ENCODE results near the gene RUFY1.

DNA sequence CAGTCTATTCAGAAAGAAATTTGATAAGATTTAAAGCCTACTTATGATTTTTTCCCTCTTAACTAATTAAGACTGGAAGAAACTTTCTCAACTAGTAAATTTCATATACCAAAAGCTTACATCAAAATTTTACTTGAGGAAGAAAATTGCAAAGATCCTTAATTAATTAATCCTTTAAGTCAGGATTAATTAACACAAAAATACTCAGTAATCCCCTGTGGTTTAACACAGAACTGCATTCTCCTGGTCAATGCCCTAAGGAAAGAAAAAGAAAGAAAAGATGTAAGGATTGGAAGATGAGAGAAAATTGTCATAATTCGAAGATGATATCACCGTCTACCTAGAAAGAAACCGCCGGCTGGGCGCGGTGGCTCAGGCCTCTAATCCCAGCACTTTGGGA, 17.3 kb upstream of the RUFY1 start:
- TF ChIP-seq, protein P1, sequence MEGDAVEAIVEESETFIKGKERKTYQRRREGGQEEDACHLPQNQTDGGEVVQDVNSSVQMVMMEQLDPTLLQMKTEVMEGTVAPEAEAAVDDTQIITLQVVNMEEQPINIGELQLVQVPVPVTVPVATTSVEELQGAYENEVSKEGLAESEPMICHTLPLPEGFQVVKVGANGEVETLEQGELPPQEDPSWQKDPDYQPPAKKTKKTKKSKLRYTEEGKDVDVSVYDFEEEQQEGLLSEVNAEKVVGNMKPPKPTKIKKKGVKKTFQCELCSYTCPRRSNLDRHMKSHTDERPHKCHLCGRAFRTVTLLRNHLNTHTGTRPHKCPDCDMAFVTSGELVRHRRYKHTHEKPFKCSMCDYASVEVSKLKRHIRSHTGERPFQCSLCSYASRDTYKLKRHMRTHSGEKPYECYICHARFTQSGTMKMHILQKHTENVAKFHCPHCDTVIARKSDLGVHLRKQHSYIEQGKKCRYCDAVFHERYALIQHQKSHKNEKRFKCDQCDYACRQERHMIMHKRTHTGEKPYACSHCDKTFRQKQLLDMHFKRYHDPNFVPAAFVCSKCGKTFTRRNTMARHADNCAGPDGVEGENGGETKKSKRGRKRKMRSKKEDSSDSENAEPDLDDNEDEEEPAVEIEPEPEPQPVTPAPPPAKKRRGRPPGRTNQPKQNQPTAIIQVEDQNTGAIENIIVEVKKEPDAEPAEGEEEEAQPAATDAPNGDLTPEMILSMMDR (conservative IDR thresholded peaks at IDR 0.05; ENCODE audit: low read depth, low read length), result no peak
- no peak for TF ChIP-seq EZH2 (IDR thresholded peaks at IDR 0.05; ENCODE audit: borderline replicate concordance, low read depth, low read length, poor library complexity, severe bottlenecking)

Measured in A673 (cell line).